ENCODE data around the gene LRRC3.

DNA sequence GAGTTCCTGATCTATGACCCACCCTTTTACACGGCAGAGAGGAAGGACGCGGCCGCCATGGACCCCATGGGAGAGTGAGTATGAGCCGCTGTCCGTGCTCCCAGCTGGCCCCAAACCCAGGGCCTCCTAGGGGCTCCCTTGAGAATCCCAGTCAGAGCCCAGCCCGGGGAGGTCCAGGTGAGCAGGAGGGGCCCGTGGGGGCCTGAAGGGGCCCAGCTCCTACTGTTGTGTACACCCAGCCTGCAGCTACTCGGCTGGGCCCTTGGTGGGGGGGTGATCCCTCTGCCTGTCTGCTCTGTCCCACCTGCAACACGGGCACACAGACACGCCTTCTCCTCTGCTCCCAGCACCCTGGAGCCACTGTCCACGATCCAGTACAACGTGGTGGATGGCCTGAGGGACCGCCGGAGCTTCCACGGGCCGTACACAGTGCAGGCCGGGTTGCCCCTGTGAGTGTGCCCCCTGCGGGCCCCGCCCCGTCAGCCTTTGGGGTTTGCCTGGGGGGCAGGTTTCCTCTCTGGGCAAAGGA is 28.6 kb upstream of the LRRC3 start:
- TF ChIP-seq, protein P1, sequence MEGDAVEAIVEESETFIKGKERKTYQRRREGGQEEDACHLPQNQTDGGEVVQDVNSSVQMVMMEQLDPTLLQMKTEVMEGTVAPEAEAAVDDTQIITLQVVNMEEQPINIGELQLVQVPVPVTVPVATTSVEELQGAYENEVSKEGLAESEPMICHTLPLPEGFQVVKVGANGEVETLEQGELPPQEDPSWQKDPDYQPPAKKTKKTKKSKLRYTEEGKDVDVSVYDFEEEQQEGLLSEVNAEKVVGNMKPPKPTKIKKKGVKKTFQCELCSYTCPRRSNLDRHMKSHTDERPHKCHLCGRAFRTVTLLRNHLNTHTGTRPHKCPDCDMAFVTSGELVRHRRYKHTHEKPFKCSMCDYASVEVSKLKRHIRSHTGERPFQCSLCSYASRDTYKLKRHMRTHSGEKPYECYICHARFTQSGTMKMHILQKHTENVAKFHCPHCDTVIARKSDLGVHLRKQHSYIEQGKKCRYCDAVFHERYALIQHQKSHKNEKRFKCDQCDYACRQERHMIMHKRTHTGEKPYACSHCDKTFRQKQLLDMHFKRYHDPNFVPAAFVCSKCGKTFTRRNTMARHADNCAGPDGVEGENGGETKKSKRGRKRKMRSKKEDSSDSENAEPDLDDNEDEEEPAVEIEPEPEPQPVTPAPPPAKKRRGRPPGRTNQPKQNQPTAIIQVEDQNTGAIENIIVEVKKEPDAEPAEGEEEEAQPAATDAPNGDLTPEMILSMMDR (IDR thresholded peaks at IDR 0.05): no peak
- TF ChIP-seq POLR2AphosphoS5 (IDR thresholded peaks at IDR 0.05) (no peak), EP300 (IDR thresholded peaks at IDR 0.05) (no peak), POLR2A (IDR thresholded peaks at IDR 0.05) (no peak)

Data from suprapubic skin (tissue), 4 donors.